GM11168 (cell line): Measurements from ENCODE around the gene DPCD.

Experiments
- in situ Hi-C: fragments of 300-500 bp; cut with MboI; formaldehyde crosslinking; loops from one replicate; pipeline ENCODE4 v1.12.0; 2022; ENCODE audit warnings: low sequenced_read_pairs; ENCODE audit not compliant: unreplicated experiment

The DPCD gene

DNA sequence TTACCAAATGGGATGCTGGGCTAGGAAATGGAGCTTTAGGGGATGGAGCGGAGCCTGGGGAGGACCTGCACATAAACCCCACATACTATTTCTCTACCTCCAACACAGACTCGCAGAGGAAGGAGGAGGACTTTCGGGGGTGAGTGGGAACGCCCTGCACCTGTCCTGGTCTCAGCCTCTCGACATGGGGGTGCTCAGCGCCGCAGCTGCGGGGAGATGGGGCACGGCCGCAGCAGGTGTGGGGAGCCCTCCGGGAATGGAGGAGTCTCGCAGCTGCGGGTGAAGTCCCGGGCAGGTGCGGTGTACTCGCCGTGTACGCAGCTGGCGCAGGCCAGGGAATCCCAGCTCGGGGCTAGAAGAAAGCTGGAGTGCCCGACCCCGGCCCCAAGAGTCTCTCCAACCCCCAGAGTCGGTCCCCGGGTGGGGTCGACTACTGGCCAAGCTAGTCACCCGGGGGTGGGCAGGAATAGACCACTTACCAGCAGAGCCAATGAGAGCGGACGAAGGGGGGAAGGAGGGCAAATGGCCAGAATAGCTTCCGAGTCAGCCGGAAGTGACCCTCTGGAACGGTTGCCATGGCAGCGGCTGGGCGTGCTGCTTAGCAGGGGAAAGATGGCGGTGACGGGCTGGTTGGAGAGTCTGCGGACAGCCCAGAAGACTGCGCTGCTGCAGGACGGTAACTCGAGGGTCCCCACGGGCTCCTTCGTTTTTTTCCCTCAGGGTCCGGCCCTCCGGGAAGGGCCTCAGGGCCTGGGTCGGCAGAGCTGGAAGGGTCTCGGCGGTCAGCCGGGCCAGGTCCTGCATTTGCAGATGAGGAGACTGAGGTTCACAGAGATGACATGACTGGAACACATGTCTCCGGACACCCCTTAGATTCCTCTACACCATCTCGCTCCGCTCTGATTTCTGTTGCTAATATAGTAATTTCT, at the start of gene DPCD, which contains the start of gene POLL:
Gene DPCD, plus strand, starts transcription at position 597 of the 929 bp plus-strand sequence. Its CDS starts 16 bp downstream, at position 613.
Gene POLL, minus strand, starts transcription at position 533 of the 929 bp plus-strand sequence. CDS start 897 bp downstream, outside the sequence.
- in situ Hi-C loops = no loop called here

DNA sequence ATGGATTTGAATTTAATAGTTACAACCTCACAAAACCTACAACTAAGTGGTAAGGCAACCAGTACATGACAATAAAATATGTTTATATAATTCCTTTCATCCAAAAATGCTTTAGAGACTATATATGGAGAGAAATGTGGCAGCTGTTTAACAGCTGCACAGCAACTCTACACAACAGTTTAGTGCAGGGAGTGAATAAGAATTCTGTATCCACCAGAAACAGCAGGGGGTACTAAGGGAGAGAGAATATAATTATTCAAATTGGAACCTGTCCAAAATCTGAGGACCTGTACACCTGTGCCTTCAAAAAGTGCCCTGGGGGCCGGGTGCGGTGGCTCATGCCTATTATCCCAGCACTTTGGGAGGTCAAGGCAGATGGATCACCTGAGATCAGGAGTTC, 49.7 kb upstream of the DPCD start:
- in situ Hi-C loops = no loop called here

DNA sequence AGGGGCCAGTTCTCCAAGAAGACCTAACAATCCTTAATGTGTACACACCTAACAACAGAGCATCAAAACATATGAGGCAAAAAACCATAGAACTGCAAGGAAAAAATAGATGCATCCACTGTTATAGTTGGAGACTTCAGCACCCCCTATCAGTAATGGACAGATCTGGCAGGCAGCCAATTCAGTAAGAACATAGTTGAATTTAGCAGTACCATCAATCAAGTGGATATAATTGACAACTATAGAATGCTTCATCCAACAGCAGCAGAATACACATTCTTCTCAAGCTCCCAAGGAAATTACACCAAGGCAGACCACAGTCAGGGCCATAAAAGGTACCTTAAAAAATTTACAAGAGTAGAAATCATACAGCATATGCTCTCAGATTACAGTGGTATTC, 42.2 kb upstream of the DPCD start:
- in situ Hi-C loops = no loop called here

DNA sequence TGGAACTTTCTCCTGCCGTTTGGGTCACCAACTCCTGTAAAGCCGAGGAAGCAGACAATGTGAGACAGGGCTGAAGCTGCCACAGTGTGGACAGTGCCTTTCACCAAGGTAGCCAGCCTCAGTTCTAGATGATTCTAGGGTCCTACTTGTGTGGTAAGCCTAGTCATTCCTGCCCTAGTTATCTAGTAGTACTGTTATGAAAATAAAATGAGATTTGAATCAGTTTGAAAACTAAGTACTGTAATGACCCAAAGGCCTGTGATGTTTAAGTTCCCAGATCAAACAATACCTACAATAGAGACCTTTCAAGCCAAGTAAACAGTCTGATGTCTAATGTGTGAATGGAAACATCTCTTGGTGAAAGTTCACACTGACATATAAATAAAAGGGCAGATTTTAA, 37.2 kb upstream of the DPCD start:
- in situ Hi-C loops = loop anchor here (25.0 kb wide), 1 partner anchor 264 kb away; no protein-coding TSS in a partner anchor

DNA sequence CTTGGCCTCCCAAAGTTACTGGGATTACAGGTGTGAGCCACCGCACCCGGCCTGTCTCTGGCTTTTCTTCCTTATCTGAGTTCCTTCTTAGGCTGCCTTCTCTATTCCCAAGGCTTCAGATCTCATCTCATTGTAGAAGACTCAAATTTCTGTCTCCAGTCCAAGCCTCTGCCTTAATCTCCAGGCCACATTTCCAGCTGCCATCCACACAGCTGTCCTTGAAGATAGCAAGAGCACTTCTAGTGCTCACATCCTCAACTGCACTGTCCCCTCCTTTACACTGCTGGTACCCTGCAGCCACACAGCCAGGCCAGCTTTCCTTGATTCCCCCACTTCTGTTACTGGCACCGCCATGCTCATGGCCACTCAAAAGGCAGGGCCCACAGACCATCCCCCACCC, 35.7 kb upstream of the DPCD start:
- in situ Hi-C loops = loop anchor here (25.0 kb wide), 1 partner anchor 265 kb away; no protein-coding TSS in a partner anchor

DNA sequence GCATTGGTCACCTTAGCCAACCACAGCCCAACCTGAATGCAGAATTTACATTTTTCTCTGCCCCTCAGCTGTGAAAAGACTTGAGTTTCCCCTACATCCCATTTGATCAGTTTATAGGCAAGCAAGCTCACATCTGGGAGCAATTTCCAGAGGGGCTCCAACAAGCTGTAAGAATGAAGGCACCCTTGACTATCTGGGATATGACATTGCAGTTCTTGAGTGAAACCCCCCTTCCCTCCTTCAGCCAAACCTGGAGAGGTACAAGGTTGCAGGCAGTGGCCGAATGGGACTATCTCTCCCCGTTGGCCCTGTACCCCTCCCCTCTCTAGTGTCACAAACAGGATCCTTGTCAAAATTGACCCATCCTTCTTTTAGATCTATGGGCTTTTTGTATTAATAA, 30.6 kb upstream of the DPCD start:
- in situ Hi-C loops = loop anchor here (25.0 kb wide), 1 partner anchor 270 kb away; no protein-coding TSS in a partner anchor

DNA sequence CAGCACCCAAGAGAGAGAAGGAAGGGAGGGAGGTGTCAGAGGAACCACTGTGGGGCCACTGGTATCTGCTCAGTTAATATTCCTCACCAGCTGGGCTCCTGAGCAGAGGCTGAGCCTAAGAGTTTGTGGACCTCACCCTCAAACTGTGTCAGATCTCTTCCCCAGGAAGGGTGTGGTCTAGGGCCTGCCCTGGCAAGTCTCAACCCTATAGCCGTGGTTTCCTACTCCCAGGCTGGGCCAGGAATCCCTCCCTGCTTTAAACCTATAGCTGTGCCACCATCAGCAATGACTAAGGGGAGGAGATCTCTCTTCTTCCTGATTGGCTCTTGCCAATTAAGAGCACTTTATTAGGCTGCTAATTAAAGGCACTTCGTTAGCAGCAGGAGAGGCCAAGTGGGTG, 29.9 kb upstream of the DPCD start:
- in situ Hi-C loops = loop anchor here (25.0 kb wide), 1 partner anchor 271 kb away; no protein-coding TSS in a partner anchor

DNA sequence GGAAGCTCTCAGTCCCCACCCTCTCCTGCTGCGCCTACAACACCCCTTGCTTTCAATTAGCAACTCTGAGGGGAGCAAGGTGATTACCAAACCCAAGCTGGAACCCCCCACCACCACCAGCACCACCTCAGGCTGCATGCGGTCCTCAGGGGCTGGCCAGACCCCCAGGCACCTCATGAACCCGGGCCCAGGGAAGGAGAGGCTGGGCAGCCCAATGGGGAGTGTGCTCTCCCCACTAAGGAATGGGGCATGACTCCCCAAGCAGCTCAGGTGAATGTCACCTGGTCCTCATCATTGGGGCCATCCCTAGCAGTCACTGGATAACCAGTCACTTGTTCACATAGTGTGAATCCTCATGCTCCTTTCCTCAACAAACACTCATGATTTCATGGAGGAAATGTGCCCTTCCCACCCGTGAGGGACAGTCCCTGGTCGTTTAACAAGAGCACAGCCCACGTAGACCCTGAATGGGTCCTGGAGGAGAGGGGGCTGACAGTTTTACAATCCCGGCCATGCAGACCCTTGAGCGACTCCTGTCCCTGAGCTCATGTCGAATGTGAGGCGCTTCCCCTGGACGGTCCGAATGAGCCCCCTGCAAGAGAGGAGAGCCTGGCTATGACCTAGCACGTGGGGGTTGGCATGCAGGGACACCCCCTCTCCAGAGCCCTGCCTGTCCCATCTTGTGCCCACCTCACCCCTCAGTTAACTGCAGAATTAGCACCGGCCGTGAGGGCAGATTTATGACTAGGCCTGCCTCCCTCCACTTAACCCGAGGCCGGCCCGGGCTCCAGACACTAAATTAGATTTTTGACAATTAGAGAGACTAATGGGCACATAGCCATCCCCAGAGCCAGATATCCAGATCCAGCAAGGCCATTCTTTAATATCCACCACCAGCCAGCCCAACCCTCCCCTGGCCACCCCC, 29.2 kb upstream of the DPCD start:
- in situ Hi-C loops = loop anchor here (25.0 kb wide), 1 partner anchor 272 kb away; no protein-coding TSS in a partner anchor

DNA sequence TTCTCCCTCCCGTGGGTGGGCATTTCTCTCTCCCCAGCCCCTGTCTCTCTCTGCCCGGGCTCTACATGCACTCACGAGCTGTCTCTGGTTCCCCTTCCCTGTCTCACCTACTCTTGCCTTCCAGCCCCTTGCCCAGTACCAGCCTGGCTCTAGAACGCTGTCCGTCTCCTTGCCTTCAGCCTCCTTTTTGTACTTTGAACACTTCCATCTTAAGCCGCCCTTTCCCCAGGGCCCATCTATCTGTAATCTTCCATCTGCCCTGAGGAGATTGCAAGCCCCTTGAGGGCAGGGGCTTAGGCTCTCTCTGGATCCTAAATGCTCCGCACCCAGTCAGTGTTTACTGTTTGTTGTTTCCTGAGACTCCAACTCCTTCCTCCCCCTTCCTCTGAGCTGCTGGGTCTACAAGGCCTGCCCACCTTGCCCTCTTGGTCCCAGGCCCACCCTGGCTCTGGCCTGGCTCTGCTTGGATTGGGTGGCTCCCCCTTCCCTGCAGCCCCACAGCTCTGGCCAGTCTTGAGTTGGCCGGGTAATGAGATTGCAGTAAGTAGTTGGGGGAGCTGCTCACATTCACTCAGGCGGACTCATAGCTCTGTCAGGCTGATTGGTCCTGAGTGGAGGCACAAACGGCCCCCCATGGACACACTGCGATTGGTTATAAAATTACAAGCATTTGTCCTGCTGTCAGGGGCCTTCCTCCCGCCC, 28.4 kb upstream of the DPCD start:
- in situ Hi-C loops = loop anchor here (10.0 to 25.0 kb wide), 2 partner anchors 272 to 345 kb away; no protein-coding TSS in a partner anchor

DNA sequence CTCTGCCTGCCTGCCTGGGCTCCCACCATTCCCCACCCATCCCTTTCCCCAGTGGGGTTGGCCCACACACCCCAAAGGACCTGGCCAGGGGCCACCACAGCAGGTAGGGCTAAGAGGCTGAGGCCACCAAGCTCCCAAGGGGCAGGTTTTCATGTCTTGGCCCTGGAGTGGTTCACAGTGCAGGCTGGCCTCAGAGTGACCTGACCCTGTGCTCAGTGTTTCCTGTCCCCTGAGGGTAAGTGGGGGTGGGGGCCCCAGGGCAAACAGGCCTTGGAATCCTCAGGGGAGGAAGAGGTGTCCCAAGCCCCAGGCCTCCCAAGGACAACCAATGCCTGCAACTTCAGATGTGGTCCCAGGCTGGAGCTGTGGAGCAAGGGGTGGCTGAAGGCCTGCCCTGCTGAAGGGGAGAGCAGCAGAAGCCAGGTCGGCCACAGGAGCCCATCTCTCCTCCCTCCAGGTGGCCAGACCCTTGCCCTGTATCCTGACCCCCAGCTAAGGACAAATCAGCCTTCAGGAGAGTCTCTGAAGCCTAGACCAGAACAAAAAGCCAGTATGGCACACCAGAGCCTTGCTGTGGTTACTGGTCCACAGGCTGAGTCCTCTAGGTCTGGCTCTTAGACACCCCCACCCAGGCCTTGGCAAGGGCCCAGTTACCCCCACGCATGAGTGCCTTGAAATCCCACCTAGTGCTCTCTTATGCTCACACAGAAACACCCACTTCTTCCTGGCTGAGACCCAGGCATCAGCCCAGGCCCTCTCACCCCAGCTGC, 27.6 kb upstream of the DPCD start:
- in situ Hi-C loops = loop anchor here (10.0 to 25.0 kb wide), 2 partner anchors 273 to 346 kb away; no protein-coding TSS in a partner anchor

DNA sequence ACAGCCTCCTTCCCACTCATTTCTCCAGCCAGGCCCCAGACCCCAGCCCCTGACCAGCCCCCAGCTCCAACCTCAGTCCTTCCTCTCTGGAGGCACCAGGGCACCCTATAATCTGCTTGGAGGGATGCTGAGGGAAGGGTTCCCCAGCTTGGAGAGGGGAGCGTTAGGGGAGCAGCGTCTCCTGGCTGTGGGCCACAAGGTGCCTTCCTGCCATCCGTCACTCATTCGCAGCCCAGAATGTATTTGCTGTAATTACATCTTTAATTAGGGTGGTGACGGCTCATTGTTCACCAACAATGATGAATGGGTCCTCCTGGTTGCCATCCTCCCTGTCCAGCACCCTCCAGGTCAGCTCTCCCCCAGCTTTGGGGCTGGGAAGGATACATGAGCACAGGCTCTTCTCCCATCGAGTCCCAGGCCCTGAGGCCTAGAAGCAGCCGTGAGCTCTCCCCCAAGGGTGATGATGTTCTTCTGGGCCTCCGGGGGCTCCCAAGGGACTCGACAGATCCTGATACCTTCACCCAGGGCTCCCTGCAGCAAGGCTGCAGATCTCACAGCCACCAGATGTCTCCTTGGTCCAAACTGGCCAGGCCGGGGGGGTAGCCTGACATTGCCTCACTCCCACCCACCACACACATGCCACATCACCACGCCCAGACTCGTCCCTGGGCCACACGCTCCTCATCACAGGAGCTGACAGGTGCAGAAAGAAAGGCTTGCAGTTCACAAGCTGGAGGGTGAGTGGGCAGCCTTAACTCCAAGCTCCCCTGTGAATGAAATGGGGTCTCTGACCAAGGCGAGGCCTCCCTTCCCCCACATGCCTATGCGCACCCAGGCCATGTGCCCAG, 26.8 kb upstream of the DPCD start:
- in situ Hi-C loops = loop anchor here (10.0 to 25.0 kb wide), 2 partner anchors 274 to 346 kb away; no protein-coding TSS in a partner anchor

DNA sequence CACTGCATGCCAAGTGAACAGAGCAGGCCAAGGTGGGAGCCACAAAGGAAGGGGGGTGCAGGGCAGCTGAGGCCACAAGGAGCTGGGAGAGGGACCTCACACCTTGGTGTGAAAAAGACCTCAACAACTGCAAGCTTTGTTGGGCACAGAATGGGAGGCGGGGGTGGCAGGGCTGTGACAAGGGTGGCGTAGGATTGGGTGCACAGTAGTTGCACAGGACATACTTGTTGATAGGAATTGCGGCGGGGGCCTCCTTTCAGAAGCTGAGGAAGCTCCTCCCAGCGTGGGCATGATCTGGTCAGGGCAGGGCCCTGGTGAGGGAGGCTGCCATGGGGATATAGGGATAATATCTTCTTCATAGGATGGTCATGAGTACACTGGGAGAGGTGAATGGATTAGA, 25.9 kb upstream of the DPCD start:
- in situ Hi-C loops = loop anchor here (10.0 to 25.0 kb wide), 2 partner anchors 275 to 347 kb away; no protein-coding TSS in a partner anchor

DNA sequence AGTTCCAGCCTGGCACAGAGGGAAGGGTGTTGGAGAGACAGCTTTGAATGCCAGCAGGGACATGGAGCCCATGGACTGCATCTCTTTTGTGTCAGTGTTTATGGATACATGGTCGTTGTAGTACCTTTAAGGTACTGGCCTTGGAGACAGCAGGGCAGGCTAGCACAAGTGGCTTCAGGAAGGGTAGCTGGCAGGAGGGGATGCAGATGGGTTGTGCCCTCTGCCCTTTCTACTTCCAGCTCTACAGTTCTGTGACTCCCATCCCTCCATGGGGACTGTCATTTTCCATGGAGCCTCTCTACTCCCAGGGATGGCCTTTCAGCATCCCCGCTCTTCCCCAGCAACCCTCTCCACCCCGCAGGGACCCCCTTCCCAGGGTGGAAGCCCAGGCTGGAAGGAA, 25.1 kb upstream of the DPCD start:
- in situ Hi-C loops = loop anchor here (10.0 to 25.0 kb wide), 2 partner anchors 276 to 348 kb away; no protein-coding TSS in a partner anchor

DNA sequence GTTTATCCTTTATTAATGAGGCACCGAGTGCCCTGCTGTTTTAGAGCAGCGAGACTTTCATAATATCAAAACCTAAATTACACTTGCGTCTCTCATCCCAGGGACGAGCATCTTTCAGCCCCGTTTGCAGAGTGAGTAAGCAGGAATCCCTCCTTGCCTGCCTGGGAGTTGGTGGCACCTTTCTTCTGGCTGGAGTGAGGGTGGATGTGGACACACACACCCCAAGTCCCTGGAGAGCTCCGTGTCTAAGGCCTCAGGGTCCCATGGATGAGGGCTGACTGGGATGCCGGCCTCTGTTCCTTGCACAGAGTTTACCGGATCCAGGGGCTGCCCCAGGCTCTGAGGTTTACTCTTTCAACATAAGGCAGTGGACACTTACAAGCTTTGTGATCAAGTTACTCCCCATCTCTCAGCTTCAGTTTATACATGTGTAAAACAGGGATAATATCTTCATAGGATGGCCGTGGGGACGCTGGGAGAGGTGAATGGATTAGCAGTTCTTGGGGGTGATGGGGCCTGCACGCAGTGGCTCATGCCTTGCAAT, 24.6 kb upstream of the DPCD start:
- in situ Hi-C loops = loop anchor here (10.0 to 25.0 kb wide), 2 partner anchors 276 to 349 kb away; no protein-coding TSS in a partner anchor

DNA sequence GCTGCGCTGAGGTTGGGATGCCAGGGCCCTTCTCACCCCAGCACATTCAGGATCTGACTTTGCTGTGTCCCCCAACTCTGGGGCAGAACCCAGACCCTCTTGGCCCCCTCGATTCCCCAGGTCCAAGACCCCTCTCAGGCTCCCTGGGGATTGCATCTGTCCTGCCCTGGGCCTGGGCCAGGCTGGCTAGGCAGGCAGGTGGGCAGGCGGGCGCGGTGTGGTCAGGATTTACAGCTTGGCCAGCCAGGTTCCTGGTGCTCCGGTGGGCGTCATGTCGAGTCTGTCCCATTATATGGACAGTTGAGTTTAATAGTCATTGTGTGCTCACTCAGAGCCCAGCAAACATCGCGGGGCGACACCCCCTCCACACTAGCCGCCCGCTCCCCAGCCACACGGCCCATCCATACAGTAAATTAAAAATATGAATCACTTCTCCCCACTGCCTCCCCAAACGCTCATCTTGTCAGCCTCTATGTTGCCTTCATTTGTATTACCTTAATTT, 23.6 kb upstream of the DPCD start:
- in situ Hi-C loops = loop anchor here (10.0 to 25.0 kb wide), 2 partner anchors 277 to 350 kb away; no protein-coding TSS in a partner anchor

DNA sequence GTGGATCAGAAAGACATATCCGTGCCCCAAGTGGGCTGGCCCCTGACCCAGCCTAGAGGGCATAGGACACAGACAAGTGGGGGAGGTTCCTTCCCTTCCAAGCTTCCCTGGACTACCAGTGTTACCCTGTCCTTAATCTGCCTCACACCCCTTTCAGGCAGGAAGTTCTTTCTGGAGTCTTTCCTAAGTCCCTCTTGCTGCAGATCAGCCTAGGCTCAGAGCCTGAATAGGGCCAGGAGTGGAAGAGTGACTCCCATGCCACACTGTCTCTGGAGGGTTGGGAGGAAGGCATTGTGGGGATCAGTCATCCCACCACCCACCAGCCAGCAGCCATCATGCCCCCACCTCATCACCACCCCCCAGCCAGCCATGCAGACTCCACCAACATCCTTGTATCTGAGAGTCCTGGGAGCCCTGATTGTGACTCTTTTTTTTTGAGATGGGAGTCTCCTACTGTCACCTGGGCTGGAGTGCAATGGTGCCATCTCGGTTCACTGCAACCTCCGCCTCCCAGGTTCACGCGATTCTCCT, 22.7 kb upstream of the DPCD start:
- in situ Hi-C loops = loop anchor here (10.0 to 25.0 kb wide), 2 partner anchors 278 to 351 kb away; no protein-coding TSS in a partner anchor

DNA sequence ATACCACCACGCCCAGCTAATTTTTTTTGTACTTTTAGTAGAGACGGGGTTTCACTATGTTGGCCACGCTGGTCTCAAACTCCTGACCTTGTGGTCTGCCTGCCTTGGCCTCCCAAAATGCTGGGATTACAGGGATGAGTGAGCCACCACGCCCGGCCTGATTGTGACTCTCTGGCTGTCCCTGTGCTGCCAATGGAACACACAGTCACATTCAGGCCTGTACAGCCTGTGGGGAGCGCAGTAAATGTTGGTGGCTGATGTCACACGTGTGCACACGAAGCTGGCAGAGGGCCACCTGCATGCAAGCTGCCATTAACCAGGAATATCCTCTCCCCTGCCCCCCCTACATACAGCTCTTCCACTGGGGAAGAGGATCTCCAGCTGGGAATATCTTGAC, 22.2 kb upstream of the DPCD start:
- in situ Hi-C loops = loop anchor here (10.0 to 25.0 kb wide), 2 partner anchors 279 to 351 kb away; no protein-coding TSS in a partner anchor
